ENCODE measurements around the gene NUP210L. TPM values are rescaled to one million over a fixed set of nuclear protein-coding genes. Genes with fewer than 3 reads are reported as not detected.
"Not testable (repeated sequence)": the region's sequence is repeated elsewhere in the genome, so short reads cannot be mapped to it uniquely, and the experiment has no call there.

The NUP210L gene
- total RNA-seq, 4 donors from 2014 or later: 0.07 to 0.24 (median 0.10) TPM; not detected in 1

- intact Hi-C loops (cut with DNase I; ENCODE audit: low total_unique reads): no loop called here
- DNase-seq (no peak), ATAC-seq (no peak)
- no peaks in the 10 kb centered on the region for H3K9me3 ChIP-seq
- no peaks in the 10 kb centered on the region for H3K27me3 ChIP-seq
- H3K27ac ChIP-seq: no peak overlapping the region
- no peak overlapping the region for H3K4me3 ChIP-seq
- H3K4me1 ChIP-seq: peaks cover 6 to 8% of the 10 kb centered on the region in 2 donors
- in situ Hi-C loops (cut with MboI; ENCODE audit: low sequenced_read_pairs in 4 of 4): no loop called here
- H3K36me3 ChIP-seq: no peaks in the 10 kb centered on the region
- TF ChIP-seq POLR2A (IDR thresholded peaks at IDR 0.05) (no peak), CTCF (IDR thresholded peaks at IDR 0.05 in 4 of 5, conservative IDR thresholded peaks at IDR 0.05 in 1 of 5) (no peak)
Observed at GRCh38 chr1:154148807-154149206, 6.1 kb downstream of the NUP210L start.

- intact Hi-C loops (cut with DNase I; ENCODE audit: low total_unique reads); DNase-seq; H3K4me3 ChIP-seq; H3K27ac ChIP-seq; ATAC-seq; H3K4me1 ChIP-seq; H3K36me3 ChIP-seq; H3K9me3 ChIP-seq; H3K27me3 ChIP-seq; in situ Hi-C loops (cut with MboI; ENCODE audit: low sequenced_read_pairs in 4 of 4): not testable (repeated sequence)
Observed at GRCh38 chr1:154147505-154147904, 7.4 kb downstream of the NUP210L start.

- DNase-seq: no peak
- no peak overlapping the region for H3K27ac ChIP-seq
- intact Hi-C loops (cut with DNase I; ENCODE audit: low total_unique reads) (no loop called here), in situ Hi-C loops (cut with MboI; ENCODE audit: low sequenced_read_pairs in 4 of 4) (no loop called here)
- peaks cover 3 to 11% of the 10 kb centered on the region in 2 donors for H3K4me1 ChIP-seq
- H3K36me3 ChIP-seq: no peaks in the 10 kb centered on the region
- H3K27me3 ChIP-seq: no peaks in the 10 kb centered on the region
- ATAC-seq: no peak
- H3K4me3 ChIP-seq: no peak overlapping the region
- TF ChIP-seq POLR2A (IDR thresholded peaks at IDR 0.05) (no peak), CTCF (IDR thresholded peaks at IDR 0.05 in 4 of 5, conservative IDR thresholded peaks at IDR 0.05 in 1 of 5) (peak in 1 of 5 experiments; percentile 30)
- H3K9me3 ChIP-seq: no peaks in the 10 kb centered on the region
Observed at GRCh38 chr1:154145986-154146385, 8.9 kb downstream of the NUP210L start.

GRCh38 chr1:154142358-154142757, 12.5 kb downstream of the NUP210L start:
- Histone ChIP-seq H3K4me3 (no peak overlapping the region), H3K27ac (peak overlapping the region in 1 of 4 donors; percentile 83), H3K4me1 (peaks cover 13 to 32% of the 10 kb centered on the region in 2 donors), H3K9me3 (no peaks in the 10 kb centered on the region), H3K36me3 (no peaks in the 10 kb centered on the region), H3K27me3 (no peaks in the 10 kb centered on the region)
- TF ChIP-seq CTCF (IDR thresholded peaks at IDR 0.05 in 4 of 5, conservative IDR thresholded peaks at IDR 0.05 in 1 of 5): no peak
- in situ Hi-C loops (cut with MboI; ENCODE audit: low sequenced_read_pairs in 4 of 4): no loop called here
- no peak for ATAC-seq
- DNase-seq: no peak
- intact Hi-C loops (cut with DNase I; ENCODE audit: low total_unique reads): no loop called here

- no peaks in the 10 kb centered on the region for H3K9me3 ChIP-seq
- no peaks in the 10 kb centered on the region for H3K27me3 ChIP-seq
- no peaks in the 10 kb centered on the region for H3K36me3 ChIP-seq
- peak overlapping the region; percentile 54 to 85 (median 78) for H3K27ac ChIP-seq
- TF ChIP-seq CTCF (IDR thresholded peaks at IDR 0.05 in 4 of 5, conservative IDR thresholded peaks at IDR 0.05 in 1 of 5) (no peak), POLR2A (IDR thresholded peaks at IDR 0.05) (no peak)
- H3K4me1 ChIP-seq: peaks cover 13 to 32% of the 10 kb centered on the region in 2 donors
- in situ Hi-C loops (cut with MboI; ENCODE audit: low sequenced_read_pairs in 4 of 4) (no loop called here), intact Hi-C loops (cut with DNase I; ENCODE audit: low total_unique reads) (no loop called here)
- ATAC-seq: peak; percentile 94 to 96
- DNase-seq: peak; percentile 56 to 73
- no peak overlapping the region for H3K4me3 ChIP-seq
Observed at GRCh38 chr1:154141240-154141639, 13.6 kb downstream of the NUP210L start.
